Tibial artery (tissue), 4 donors: ENCODE data around the gene PASK.

ENCODE experiments used
- DNase-seq, 2 donors: peaks; one replicate each; pipeline ENCODE4 v3.0.0-alpha.2; 2019
- H3K27ac ChIP-seq, 2 donors: fragments of 200-600 bp; sonication (generic) in 1 of 2; 1 replicate in 1 of 2; 2 replicates in 1 of 2; pipeline ENCODE4 v1.5.1; 2018 to 2019; ENCODE audit warnings: mild to moderate bottlenecking in 1 of 2
- H3K27me3 ChIP-seq, 2 donors: fragments of 200-600 bp; sonication (generic) in 1 of 2; one replicate each; pipeline versions ENCODE4 v1.5.1 to v1.6.0; 2016 to 2019
- H3K36me3 ChIP-seq, 3 donors: fragments of 200-600 bp; sonication (generic) in 2 of 3; one replicate each; pipeline ENCODE4 v1.5.1; 2016 to 2019; ENCODE audit warnings: mild to moderate bottlenecking in 2 of 3
- H3K4me1 ChIP-seq, 4 donors: fragments of 200-600 bp; sonication (generic) in 2 of 4; 1 replicate in 3 of 4; 2 replicates in 1 of 4; pipeline ENCODE4 v1.5.1; 2016 to 2019
- H3K4me3 ChIP-seq, 2 donors: fragments of 200-600 bp; sonication (generic) in 1 of 2; 1 replicate in 1 of 2; 2 replicates in 1 of 2; pipeline ENCODE4 v1.5.1; 2018 to 2019; ENCODE audit warnings: mild to moderate bottlenecking in 2 of 2
- H3K9me3 ChIP-seq, 3 donors: fragments of 200-600 bp; sonication (generic) in 1 of 3; one replicate each; pipeline ENCODE4 v1.5.1; 2016 to 2019
- intact Hi-C: fragments of 100-400 bp; cut with DNase I; formaldehyde crosslinking; loops from one replicate; pipeline ENCODE4 v1.15.0; 2023; ENCODE audit warnings: low total_unique reads
- TF ChIP-seq, protein P1 (sequence below), 2 experiments: fragments of 200-600 bp in 1 of 2; fragments of 450-650 bp in 1 of 2; IDR thresholded peaks; one replicate each; pipeline ENCODE4 v1.5.1; 2017 to 2019; ENCODE audit warnings: antibody characterized with exemption in 2 of 2, mild to moderate bottlenecking in 1 of 2, moderate library complexity in 1 of 2

PASK gene

DNA sequence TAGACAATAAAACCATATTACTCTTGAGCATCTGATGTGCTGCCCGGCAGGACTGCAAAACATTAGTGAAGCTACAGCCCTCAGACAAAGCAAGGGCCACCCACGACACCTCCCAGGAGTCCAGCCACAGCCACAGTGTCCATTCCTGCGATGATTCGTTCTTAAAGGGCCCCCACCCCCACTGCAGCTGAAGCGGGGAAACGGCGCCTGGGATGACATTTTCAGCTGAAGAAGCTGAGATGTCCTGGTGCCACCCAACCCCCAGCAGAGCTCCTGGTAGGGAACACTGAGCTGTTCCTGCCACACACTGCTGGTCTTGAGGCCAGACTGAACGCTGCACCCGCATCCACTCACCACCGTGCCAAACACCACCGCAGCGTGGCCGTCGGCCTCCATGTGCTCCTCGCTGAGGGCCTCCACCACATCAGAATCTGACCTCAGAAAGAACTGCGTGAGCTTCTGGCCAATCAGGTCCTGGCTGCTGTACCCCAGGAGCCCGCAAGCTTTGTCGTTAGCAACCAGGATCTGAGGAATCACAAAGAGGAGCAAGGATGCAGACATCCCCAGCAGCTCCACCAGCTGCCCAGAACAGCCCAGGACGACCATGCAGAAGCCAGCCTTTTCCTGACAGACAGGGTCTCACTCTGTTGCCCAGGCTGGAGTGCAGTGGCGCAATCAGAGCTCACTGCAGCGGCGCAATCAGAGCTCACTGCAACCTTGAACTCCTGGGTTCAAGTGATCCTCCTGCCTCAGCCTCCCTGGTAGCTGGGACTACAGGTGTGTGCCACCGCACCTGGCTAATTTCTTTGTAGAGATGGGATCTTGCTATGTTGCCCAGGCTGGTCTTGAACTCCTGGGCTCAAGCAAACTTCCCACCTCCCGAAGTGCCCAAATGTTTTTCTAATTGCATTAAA is 9.5 kb downstream of the PASK start:
- no peak overlapping the region for H3K27ac ChIP-seq
- no peaks in the 10 kb centered on the region for H3K4me1 ChIP-seq
- no peak for DNase-seq
- H3K9me3 ChIP-seq = no peaks in the 10 kb centered on the region
- peaks cover 0 to 33% (median 0%) of the 10 kb centered on the region in 3 donors for H3K36me3 ChIP-seq
- no peak overlapping the region for H3K4me3 ChIP-seq
- H3K27me3 ChIP-seq = no peaks in the 10 kb centered on the region
- intact Hi-C loops = no loop called here
- TF ChIP-seq, protein P1, sequence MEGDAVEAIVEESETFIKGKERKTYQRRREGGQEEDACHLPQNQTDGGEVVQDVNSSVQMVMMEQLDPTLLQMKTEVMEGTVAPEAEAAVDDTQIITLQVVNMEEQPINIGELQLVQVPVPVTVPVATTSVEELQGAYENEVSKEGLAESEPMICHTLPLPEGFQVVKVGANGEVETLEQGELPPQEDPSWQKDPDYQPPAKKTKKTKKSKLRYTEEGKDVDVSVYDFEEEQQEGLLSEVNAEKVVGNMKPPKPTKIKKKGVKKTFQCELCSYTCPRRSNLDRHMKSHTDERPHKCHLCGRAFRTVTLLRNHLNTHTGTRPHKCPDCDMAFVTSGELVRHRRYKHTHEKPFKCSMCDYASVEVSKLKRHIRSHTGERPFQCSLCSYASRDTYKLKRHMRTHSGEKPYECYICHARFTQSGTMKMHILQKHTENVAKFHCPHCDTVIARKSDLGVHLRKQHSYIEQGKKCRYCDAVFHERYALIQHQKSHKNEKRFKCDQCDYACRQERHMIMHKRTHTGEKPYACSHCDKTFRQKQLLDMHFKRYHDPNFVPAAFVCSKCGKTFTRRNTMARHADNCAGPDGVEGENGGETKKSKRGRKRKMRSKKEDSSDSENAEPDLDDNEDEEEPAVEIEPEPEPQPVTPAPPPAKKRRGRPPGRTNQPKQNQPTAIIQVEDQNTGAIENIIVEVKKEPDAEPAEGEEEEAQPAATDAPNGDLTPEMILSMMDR (IDR thresholded peaks at IDR 0.05) = no peak

DNA sequence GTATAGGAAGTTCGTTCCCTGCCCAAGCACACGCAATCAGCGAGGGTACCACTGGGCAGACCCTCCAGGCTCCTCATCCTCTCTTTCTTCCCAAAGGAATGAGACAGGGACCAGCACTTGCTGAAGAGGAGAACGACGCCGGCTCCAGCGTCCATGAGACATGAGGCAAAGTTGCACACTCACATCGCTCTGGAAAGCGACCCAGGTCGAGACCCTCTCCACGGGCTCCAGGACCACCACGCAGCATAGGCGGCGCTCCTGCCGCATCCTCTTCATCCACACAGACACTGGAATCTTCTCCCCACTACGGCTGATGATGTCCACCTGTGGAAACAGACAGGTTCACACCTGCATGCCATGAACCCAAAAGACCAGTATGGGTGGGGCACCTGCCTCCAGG is 10.8 kb downstream of the PASK start:
- Histone ChIP-seq H3K36me3 (peaks cover 0 to 33% (median 0%) of the 10 kb centered on the region in 3 donors), H3K27me3 (no peaks in the 10 kb centered on the region), H3K9me3 (no peaks in the 10 kb centered on the region), H3K4me1 (no peaks in the 10 kb centered on the region), H3K27ac (no peak overlapping the region), H3K4me3 (no peak overlapping the region)
- TF ChIP-seq, protein P1 (IDR thresholded peaks at IDR 0.05) = no peak
- intact Hi-C loops = no loop called here
- no peak for DNase-seq

DNA sequence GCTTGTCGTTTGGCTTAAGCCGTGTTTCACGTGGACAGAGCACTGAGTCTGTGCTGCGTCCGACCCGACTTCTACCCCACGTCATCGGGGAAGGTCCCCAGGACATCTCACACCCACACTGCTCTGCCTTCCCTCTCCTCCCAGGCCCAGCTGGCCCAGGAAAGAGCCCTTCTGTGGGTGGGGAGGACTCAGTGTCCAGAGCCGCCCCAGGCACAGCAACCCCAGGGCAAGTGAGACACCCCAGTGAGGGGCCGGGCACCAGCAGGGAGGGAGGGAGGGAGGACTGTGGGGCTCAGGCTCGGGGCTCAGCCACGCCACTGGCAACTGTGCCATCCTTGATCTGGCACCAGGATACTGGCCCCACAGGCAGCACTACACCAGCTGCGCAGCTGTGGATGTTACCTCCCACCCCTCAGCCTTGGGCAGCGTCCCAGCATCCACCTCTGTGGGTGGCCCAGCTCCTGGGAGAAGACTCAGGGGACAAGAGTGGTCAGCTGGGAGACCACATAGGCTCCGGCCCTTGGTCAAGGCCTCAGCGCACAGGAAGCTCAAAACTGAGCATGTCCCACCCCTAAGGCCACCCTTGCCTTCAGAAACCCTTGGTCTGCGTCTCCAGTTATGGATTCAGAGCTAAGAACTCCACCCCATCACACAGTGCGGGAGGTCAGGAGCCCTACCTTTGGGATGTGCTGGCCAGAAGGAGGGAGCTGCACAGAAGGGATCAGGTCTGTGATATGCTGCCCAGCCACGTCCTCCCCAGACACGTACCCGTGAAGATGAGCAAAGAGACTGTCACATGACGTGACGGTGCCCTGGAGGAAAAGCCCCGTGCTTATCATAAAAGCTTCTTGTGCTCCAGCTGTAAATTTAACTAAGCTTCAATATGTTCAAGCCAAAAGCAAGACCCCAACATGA is 11.7 kb downstream of the PASK start:
- TF ChIP-seq, protein P1 (IDR thresholded peaks at IDR 0.05) = no peak
- Histone ChIP-seq H3K27ac (no peak overlapping the region), H3K9me3 (no peaks in the 10 kb centered on the region), H3K4me3 (no peak overlapping the region), H3K36me3 (peaks cover 0 to 33% (median 0%) of the 10 kb centered on the region in 3 donors), H3K4me1 (no peaks in the 10 kb centered on the region), H3K27me3 (no peaks in the 10 kb centered on the region)
- intact Hi-C loops = no loop called here
- DNase-seq = peak in 1 of 2 donors; percentile 9

DNA sequence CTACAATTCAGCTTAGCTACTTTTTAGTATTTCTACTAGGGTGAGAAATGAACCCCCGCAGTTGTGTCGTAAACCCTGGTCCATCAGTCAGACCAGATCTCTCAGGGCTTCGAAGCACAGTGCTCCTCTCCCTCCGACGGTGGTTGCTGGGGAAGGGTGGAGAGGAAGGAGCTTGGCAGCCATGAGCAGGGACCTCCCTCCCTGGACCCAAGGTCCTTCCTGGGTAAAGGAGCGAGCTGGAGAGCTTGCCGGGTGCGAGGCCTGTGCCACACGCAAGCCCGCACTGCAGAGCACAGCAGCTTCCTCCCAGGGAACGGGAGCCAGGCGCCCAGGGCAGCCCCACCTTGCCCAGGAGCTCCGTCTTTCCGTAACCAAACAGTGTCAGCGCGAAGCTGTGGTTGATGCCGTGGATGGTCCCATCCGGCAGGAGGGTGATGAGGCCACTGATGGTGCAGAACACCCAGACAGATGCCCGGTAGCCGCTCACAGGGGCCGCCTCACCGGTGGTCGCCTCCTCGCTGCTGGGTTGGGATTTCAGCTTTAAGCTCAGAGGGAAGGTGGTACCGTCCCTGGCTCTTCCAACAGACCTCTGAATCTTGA is 12.5 kb downstream of the PASK start:
- Histone ChIP-seq H3K27me3 (no peaks in the 10 kb centered on the region), H3K4me3 (no peak overlapping the region), H3K9me3 (no peaks in the 10 kb centered on the region), H3K27ac (no peak overlapping the region), H3K36me3 (peaks cover 0 to 33% (median 0%) of the 10 kb centered on the region in 3 donors), H3K4me1 (no peaks in the 10 kb centered on the region)
- DNase-seq = peak in 1 of 2 donors; percentile 37
- intact Hi-C loops = no loop called here
- TF ChIP-seq, protein P1 (IDR thresholded peaks at IDR 0.05) = no peak

DNA sequence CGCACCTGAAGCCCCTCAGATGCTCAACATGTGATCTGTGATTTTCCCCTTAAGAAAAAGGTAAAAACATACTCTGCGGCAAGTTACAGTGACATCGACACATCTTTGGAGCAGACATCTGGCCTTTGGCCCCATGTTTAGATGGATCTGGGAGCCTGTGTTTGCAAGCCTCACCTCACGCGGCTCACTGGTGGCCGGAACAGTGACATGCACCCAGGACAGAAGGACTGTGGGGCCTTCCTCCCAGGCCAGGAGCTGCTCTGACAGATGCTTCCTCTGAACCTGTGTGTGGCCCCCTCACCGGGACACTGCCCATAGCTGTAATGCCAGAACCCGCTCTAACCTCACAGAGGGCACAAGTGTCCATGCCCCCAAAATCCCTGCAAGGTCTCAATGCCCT is 13.1 kb downstream of the PASK start:
- no peaks in the 10 kb centered on the region for H3K9me3 ChIP-seq
- peak in 1 of 2 donors; percentile 56 for DNase-seq
- no peaks in the 10 kb centered on the region for H3K4me1 ChIP-seq
- no peak overlapping the region for H3K27ac ChIP-seq
- intact Hi-C loops = no loop called here
- no peaks in the 10 kb centered on the region for H3K27me3 ChIP-seq
- no peak overlapping the region for H3K4me3 ChIP-seq
- H3K36me3 ChIP-seq = peaks cover 0 to 33% (median 0%) of the 10 kb centered on the region in 3 donors
- TF ChIP-seq, protein P1 (IDR thresholded peaks at IDR 0.05) = no peak
